Measurements from ENCODE around the gene PBX1.

- TF ChIP-seq EZH2 (IDR thresholded peaks at IDR 0.05; ENCODE audit: low read length) (no peak), CTCF (optimal IDR thresholded peaks at IDR 0.05 in 1 of 3, IDR thresholded peaks at IDR 0.05 in 1 of 3, conservative IDR thresholded peaks at IDR 0.05 in 1 of 3; ENCODE audit: extremely low read depth in 1 of 3, insufficient read depth in 2 of 3, low read length in 3 of 3) (no peak)
These were observed 247.5 kb downstream of the PBX1 start for GRCh38 chr1:164806531-164806930.
